Umbilical cord (tissue), 2 donors: Measurements from ENCODE around the gene PDGFB. TPM values are rescaled to one million over a fixed set of nuclear protein-coding genes. Genes with fewer than 3 reads are reported as not detected.
A peak's percentile ranks its signal among the peaks of the same experiment; 100 is the strongest.

Experiments used
- DNase-seq: peaks from one replicate; pipeline ENCODE4 v3.0.0-alpha.2; 2015; ENCODE audit warnings: low spot score
- total RNA-seq: library from RNA; depleted of rRNA; stranded (reverse); fragments of >200 nt; gene quantifications from one replicate; pipeline ENCODE4 v1.2.3, GENCODE V29; 2014; ENCODE audit warnings: low replicate concordance; ENCODE audit not compliant: insufficient read depth

PDGFB gene
- 4.8 TPM for total RNA-seq

DNA sequence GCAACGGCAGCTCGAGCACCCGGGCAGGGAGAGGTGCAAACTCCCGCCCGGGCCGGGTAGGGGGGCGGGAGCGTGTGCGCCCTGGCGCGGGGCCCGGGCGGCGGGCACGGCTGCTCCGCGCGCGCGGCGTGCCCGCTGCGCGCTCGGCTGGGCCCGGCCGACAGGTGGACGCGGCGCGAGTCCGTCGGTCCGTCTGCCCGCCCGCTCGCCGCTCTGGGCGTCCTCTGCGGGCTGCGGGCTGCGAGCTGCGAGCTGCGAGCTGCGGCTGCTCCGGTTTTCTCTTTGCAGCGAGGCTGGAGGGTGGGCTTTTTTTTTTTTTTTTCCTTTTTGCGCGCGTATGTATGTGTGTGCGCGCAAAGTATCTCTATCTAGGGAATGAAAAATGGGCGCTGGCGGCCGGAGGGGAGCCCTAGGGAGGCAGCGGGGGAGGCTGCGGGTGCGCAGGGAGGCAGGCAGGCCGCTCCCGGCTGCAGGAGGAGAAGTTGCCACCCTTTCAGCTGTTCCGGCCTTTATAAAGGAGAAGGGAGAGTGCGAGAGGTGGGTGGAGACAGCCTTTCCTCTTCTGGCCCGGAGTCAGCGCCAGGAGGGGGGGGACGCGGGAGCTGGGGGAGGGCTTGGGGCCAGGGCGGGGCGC is at the start of gene PDGFB:
TSS of gene PDGFB (minus strand) at position 487 of the 634 bp plus-strand sequence. CDS start 1,019 bp downstream, outside the sequence.
- peak; percentile 58 for DNase-seq

- no peak for DNase-seq
These were observed 49.1 kb upstream of the PDGFB start for GRCh38 chr22:39293766-39294368.

GRCh38 chr22:39292561-39293074 is 47.8 kb upstream of the PDGFB start:
- peak; percentile 78 for DNase-seq

DNA sequence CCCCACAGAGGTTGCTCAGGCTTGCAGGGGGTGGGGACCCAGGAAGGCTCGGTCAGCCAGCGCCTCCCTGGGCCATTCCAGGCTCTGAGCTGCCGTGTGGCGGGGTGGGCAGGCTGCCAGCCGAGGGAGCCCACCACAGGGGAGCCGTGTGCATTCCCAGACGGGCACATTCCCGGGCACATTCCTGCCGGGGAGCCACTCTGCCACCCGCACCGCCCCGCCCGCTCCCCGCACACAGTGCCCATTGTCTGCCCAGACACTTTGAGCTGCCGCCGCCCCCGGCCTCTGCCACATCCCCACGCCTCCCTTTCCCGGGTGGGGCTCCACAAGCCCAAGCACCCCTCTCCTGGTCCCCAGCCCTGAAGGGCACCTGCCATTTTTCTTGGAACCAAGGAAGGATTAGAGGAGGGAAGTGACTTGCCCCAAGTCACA is 47.3 kb upstream of the PDGFB start:
- DNase-seq, result no peak

GRCh38 chr22:39291523-39291922 is 46.7 kb upstream of the PDGFB start:
- no peak for DNase-seq

DNA sequence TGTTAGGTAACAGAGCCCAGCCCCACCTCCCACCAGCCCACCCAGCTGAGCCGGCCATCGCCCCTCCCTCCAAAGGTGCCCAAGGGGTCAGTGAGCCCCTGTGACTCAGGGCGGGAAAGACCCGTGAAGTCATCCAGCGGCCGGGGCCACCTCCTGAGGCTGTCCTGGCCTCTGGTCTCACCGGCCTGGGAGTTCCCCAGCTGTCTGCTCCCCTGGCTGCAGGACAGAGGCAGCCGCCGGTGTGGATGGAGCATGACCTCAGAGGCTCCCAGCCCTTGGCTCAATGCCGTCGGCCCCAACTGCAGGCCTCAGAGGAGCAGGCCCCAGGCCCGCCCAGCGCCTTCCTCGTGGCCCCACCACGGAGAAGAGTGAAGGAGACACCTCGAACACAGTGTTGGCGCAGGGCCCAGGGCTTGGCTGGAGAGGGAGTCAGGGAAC is 46.0 kb upstream of the PDGFB start:
- peak; percentile 65 for DNase-seq

DNA sequence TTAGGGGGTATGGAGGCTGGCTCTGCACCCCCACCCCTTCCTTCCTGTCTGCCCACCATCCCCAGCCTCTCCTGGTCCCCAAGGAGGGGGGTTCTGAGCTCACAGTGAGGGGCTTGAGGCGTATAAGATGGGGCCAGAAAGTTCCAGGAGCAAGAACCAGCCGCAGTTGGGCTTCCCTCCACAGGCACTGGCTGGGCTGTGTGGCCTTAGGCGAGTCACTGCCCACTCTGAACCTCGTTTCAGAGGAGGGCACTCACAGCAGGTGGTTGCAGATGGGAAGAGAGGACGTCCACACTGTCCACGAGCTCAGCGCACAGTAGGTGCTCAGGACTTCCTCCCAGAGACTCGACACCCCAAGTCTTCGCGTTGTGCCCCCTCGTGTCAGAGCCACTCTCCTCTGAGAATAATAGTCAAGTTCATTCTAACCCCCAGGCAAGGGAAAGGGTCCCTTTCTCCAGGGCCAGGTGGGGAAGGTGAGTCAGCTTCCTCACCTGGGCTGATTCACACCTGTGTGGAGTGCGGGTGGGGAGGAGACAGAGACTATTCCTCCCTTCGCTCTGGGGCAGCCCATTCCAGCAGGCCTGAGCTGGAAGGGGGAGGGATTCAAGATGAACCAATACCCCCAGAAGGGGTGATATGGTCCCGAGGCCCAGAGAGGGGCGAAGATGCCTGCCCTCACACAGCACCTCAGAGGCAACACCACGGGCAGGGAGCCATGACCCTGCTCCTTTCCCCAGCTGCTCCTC is 45.4 kb upstream of the PDGFB start:
- no peak for DNase-seq

DNA sequence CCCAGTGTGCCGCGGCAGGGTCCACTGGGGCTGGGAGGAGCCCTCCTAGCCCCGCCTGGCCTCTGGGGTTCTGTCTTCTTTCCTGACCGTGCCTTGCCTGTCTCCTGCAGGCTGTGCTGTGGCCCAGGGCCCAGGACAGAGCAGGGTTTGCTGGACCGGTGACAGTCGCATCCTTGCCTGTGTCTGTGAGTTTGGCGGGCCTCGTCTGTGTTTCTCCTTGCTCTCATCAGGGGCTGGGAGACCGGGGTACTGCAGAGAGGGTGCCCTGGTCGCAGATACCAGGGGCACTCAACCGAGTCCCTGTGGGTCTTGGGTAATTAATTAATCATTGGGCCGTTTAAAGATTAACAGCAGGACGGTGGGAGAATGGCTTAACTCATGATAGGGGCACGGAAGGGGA is 44.8 kb upstream of the PDGFB start:
- DNase-seq, result no peak

- no peak for DNase-seq
These were observed 43.5 kb upstream of the PDGFB start for GRCh38 chr22:39288135-39288898.

- peak; percentile 70 for DNase-seq
These were observed 42.4 kb upstream of the PDGFB start for GRCh38 chr22:39287076-39287725.

- DNase-seq, result no peak
These were observed 40.2 kb upstream of the PDGFB start for GRCh38 chr22:39284983-39285382.

GRCh38 chr22:39284142-39284980 is 39.6 kb upstream of the PDGFB start:
- no peak for DNase-seq

- peak; percentile 50 for DNase-seq
These were observed 38.8 kb upstream of the PDGFB start for GRCh38 chr22:39283322-39284141.

- DNase-seq, result no peak
These were observed 38.0 kb upstream of the PDGFB start for GRCh38 chr22:39282645-39283321.

DNA sequence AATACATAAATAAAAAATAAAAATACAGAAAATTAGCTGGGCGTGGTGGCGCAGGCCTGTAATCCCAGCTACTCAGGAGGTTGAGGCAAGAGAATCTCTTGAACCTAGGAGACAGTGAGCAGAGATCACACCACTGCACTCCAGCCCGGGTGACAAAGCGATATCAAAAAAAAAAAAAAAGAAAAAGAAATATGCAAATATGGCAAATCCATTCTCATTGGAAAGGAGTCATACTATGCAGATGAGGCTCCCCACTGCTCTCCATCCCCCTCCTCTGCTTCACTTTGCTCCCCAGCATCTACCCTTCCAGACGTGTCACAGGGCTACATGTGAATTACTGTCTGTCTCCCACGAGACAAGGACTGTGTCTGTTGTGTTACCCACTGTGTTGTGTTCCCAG is 36.3 kb upstream of the PDGFB start:
- no peak for DNase-seq

DNA sequence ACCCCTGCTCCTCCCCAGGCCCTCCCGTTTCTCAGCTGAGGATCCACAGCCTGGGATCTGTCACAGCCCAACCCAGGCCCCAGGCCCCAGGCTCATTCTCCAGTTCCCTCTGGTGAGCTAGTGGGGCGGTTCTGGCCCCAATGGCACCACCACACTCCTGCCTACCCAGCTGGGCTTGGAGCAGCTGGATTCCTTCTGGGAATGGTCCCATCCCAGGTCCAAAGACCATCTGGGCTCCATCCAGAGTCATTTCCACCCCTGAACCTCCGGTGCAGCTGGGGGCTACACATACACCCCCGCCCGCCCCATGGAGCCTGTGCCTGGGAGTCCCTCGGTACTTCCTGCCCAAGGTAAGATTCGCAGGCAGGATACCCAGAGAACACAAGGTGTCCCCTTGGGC is 35.5 kb upstream of the PDGFB start:
- DNase-seq, result no peak

DNA sequence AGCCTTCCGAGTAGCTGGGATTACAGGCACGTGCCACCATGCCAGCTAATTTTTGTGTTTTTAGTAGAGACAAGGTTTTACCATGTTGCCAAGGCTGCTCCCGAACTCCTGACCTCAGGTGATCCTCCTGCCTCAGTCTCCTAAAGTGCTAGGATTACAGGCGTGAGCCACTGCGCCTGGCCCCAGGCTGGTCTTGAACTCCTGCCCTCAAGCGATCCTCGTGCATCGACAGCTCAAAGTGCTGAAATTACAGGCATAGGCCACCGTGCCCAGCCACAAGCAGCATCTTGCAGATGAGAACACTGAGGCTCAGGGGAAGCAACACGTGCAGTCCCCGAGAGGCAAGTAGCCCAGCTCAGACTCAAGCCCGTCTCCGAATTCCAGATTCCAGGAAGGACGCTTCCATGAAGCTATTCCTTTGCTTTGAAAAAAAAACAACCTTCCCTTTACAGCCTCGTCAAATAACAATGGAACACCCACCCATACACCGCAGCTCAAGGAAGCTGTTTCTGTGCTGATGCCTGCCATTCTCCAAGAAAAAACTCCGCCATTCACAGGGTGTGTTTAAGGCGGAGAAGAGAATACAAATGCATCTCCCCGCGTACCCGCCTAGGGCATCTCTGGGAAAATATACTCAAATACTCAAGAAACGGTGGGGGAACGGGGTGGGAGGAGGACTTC is 34.5 kb upstream of the PDGFB start:
- DNase-seq, result no peak

DNA sequence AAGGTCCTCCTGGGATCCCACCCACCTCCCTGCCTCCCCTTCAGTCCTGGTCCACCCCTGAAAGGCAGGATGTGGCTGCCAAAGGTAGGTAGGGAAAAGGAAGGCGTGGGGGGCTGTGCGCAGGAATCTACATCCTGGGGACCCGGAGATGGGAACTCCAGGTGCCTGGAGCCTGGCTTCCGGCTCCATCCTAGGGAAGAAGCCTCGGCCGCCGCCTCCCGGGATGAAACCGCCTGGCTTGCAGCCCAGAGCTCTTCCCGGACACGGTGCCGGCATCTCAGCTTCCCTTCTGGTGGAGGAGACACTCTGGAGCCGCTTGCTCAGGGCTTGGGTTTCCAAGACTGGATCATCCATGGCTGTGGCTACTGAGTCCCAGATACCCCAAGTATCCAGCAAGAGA is 33.3 kb upstream of the PDGFB start:
- no peak for DNase-seq
